SIG-M5 (cell line): ENCODE results near the gene TBX1.

Experiments used
- DNase-seq: peaks from one replicate; lab custom pipeline; 2025; lab: John Stamatoyannopoulos, UW

TBX1 gene

GRCh38 chr22:19738664-19739447 is 21.7 kb upstream of the TBX1 start:
- no peak for DNase-seq

GRCh38 chr22:19739448-19739895 is 21.1 kb upstream of the TBX1 start:
- DNase-seq = no peak

GRCh38 chr22:19739911-19740449 is 20.6 kb upstream of the TBX1 start:
- no peak for DNase-seq

GRCh38 chr22:19740586-19740985 is 20.0 kb upstream of the TBX1 start:
- no peak for DNase-seq

- DNase-seq = no peak
Observed at GRCh38 chr22:19741053-19741452, 19.5 kb upstream of the TBX1 start.

- no peak for DNase-seq
Observed at GRCh38 chr22:19742160-19743066, 18.2 kb upstream of the TBX1 start.

GRCh38 chr22:19743081-19743480 is 17.5 kb upstream of the TBX1 start:
- DNase-seq = no peak

GRCh38 chr22:19743651-19744050 is 16.9 kb upstream of the TBX1 start:
- DNase-seq = no peak

- DNase-seq = no peak
Observed at GRCh38 chr22:19744350-19745006, 16.1 kb upstream of the TBX1 start.

GRCh38 chr22:19745155-19746101 is 15.2 kb upstream of the TBX1 start:
- no peak for DNase-seq

- DNase-seq = no peak
Observed at GRCh38 chr22:19746726-19747125, 13.9 kb upstream of the TBX1 start.

GRCh38 chr22:19747551-19747950 is 13.0 kb upstream of the TBX1 start:
- no peak for DNase-seq

GRCh38 chr22:19748139-19748538 is 12.4 kb upstream of the TBX1 start:
- DNase-seq = no peak

- no peak for DNase-seq
Observed at GRCh38 chr22:19748991-19749664, 11.4 kb upstream of the TBX1 start.

GRCh38 chr22:19749876-19750275 is 10.7 kb upstream of the TBX1 start:
- DNase-seq = no peak

- no peak for DNase-seq
Observed at GRCh38 chr22:19750507-19751490, 9.8 kb upstream of the TBX1 start.

GRCh38 chr22:19751497-19752245 is 8.9 kb upstream of the TBX1 start:
- DNase-seq = no peak

- DNase-seq = no peak
Observed at GRCh38 chr22:19753090-19753842, 7.3 kb upstream of the TBX1 start.
